Retina (tissue), 1 donor: ENCODE measurements around the gene PAK4.
"Not testable (repeated sequence)": the region's sequence is repeated elsewhere in the genome, so short reads cannot be mapped to it uniquely, and the experiment has no call there.

Source experiments
- DNase-seq: peaks from one replicate; pipeline ENCODE4 v3.0.0-alpha.2; 2016

Gene PAK4

GRCh38 chr19:39212375-39212742 is 86.8 kb downstream of the PAK4 start:
- no peak for DNase-seq

- DNase-seq = not testable (repeated sequence)
Observed at GRCh38 chr19:39215323-39215722, 89.7 kb downstream of the PAK4 start.

- no peak for DNase-seq
Observed at GRCh38 chr19:39217094-39217493, 91.5 kb downstream of the PAK4 start.

GRCh38 chr19:39218230-39219007 is 92.8 kb downstream of the PAK4 start:
- DNase-seq = no peak

- not testable (repeated sequence) for DNase-seq
Observed at GRCh38 chr19:39219108-39219507, 93.5 kb downstream of the PAK4 start.

GRCh38 chr19:39223703-39224279 is 98.2 kb downstream of the PAK4 start:
- no peak for DNase-seq

- DNase-seq = no peak
Observed at GRCh38 chr19:39224910-39225309, 99.3 kb downstream of the PAK4 start.
